Uterus (tissue), 4 donors: ENCODE results near the gene S1PR2. TPM values are rescaled to one million over a fixed set of nuclear protein-coding genes. Genes with fewer than 3 reads are reported as not detected.

Experiments used
- DNase-seq, 2 donors: peaks; one replicate each; pipeline ENCODE4 v3.0.0-alpha.2; 2019 to 2020
- H3K27ac ChIP-seq, 2 donors: fragments of 200-600 bp; sonication (generic); 1 replicate in 1 of 2; 2 replicates in 1 of 2; pipeline ENCODE4 v1.5.1; 2016 to 2018
- H3K27me3 ChIP-seq, 2 donors: fragments of 200-600 bp; sonication (generic); one replicate each; pipeline ENCODE4 v1.5.1; 2018 to 2019; ENCODE audit warnings: control low read depth in 1 of 2
- H3K36me3 ChIP-seq, 2 donors: fragments of 200-600 bp; sonication (generic); one replicate each; pipeline ENCODE4 v1.5.1; 2019; ENCODE audit warnings: control low read depth in 1 of 2
- H3K4me1 ChIP-seq, 2 donors: fragments of 200-600 bp; sonication (generic); one replicate each; pipeline ENCODE4 v1.5.1; 2018 to 2019; ENCODE audit warnings: control low read depth in 1 of 2
- H3K4me3 ChIP-seq, 2 donors: fragments of 200-600 bp; sonication (generic); 1 replicate in 1 of 2; 2 replicates in 1 of 2; pipeline ENCODE4 v1.5.1; 2018 to 2019; ENCODE audit warnings: mild to moderate bottlenecking in 1 of 2
- H3K9me3 ChIP-seq, 2 donors: fragments of 200-600 bp; sonication (generic); one replicate each; pipeline ENCODE4 v1.5.1; 2019; ENCODE audit warnings: control low read depth in 1 of 2
- CTCF ChIP-seq, 4 experiments: fragments of 200-600 bp in 2 of 4; fragments of 450-650 bp in 2 of 4; sonication (generic) in 2 of 4; IDR thresholded peaks; one replicate each; pipeline ENCODE4 v1.5.1; 2016 to 2019; ENCODE audit warnings: antibody characterized with exemption in 4 of 4, mild to moderate bottlenecking in 2 of 4, moderate library complexity in 1 of 4
- POLR2A ChIP-seq, 2 donors: fragments of 450-650 bp; IDR thresholded peaks; one replicate each; pipeline ENCODE4 v1.6.1; 2016; ENCODE audit warnings: antibody characterized with exemption in 2 of 2, mild to moderate bottlenecking in 1 of 2, moderate library complexity in 1 of 2
- intact Hi-C: fragments of 100-400 bp; cut with DNase I; formaldehyde crosslinking; loops from one replicate; pipeline ENCODE4 v1.15.1; 2023; ENCODE audit warnings: low total_unique reads
- total RNA-seq, 4 donors: library from RNA; depleted of rRNA in 3 of 4; stranded (reverse); fragments of >200 nt in 3 of 4; gene quantifications; one replicate each; pipeline versions ENCODE4 v1.1.0 to v1.2.4, GENCODE V29; 2014 to 2023
- donor health status: DM: yes; HTN: yes; CAD: no.

The S1PR2 gene
- total RNA-seq, 4 donors from 2014 or later, result 1.3 to 32.5 (median 17.3) TPM

- intact Hi-C loops, result loop anchor here (2.0 kb wide), 1 partner anchor 119 kb away; no protein-coding TSS in a partner anchor
- Histone ChIP-seq H3K27ac (peak overlapping the region; percentile 67 to 71), H3K36me3 (no peaks in the 10 kb centered on the region), H3K4me3 (peak overlapping the region; percentile 11 to 31), H3K9me3 (no peaks in the 10 kb centered on the region), H3K27me3 (peaks cover 0 to 8% of the 10 kb centered on the region in 2 donors), H3K4me1 (no peaks in the 10 kb centered on the region)
- peak in 1 of 2 donors; percentile 7 for TF ChIP-seq POLR2A (IDR thresholded peaks at IDR 0.05)
- TF ChIP-seq CTCF (IDR thresholded peaks at IDR 0.05), result peak; percentile 91 to 96 (median 95)
- DNase-seq, result peak; percentile 82 to 84
Observed at GRCh38 chr19:10269333-10270179, 38.4 kb upstream of the S1PR2 start.

DNA sequence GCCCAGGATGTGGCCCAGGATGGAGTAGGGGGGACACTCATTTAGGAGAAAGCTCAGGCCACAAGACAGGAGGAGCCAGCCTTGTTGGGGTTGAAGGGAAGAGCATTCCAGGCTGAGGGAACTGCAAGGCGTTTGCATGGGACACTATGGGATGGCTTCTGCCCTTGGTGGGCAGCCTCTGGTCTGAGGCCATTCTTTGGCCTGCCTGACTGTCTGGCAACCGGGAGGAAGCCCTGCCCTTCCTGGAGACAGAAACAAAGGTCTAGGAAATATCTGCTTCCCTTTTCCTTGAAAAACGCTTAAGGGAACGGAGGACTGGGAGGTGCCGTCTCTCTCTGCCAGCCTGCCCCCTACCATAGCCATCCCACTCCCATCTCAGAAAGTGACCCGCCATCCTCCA, 36.9 kb upstream of the S1PR2 start:
- Histone ChIP-seq H3K27ac (peak overlapping the region; percentile 42 to 56), H3K36me3 (no peaks in the 10 kb centered on the region), H3K27me3 (peaks cover 0 to 8% of the 10 kb centered on the region in 2 donors), H3K9me3 (no peaks in the 10 kb centered on the region), H3K4me1 (no peaks in the 10 kb centered on the region), H3K4me3 (no peak overlapping the region)
- intact Hi-C loops, result loop anchor here (2.0 kb wide), 1 partner anchor 121 kb away; no protein-coding TSS in a partner anchor
- TF ChIP-seq POLR2A (IDR thresholded peaks at IDR 0.05) (no peak), CTCF (IDR thresholded peaks at IDR 0.05) (no peak)
- no peak for DNase-seq

- Histone ChIP-seq H3K4me3 (no peak overlapping the region), H3K27ac (no peak overlapping the region), H3K9me3 (no peaks in the 10 kb centered on the region), H3K36me3 (no peaks in the 10 kb centered on the region), H3K4me1 (no peaks in the 10 kb centered on the region), H3K27me3 (peaks cover 0 to 8% of the 10 kb centered on the region in 2 donors)
- DNase-seq, result no peak
- TF ChIP-seq CTCF (IDR thresholded peaks at IDR 0.05), result no peak
- no peak for TF ChIP-seq POLR2A (IDR thresholded peaks at IDR 0.05)
- intact Hi-C loops, result no loop called here
Observed at GRCh38 chr19:10266706-10267105, 35.6 kb upstream of the S1PR2 start.

DNA sequence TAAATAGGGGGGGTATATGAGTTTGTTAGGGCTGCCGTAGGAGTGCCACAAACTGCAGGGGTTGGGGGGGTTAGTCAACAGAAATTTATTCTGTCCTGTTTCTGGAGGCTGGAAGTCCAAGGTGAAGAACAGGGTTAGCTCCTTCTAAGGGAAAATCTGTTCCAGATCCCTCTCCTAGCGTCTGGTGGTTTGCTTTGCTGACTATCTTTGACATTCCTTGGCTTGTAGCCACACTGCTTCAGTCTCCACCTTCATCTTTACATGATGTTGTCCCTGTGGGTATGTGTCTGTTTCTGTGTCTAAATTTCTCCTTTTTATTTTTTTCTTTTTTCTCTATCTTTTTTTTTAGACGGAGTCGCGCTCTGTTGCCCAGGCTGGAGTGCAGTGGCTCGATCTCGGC, 31.6 kb upstream of the S1PR2 start:
- intact Hi-C loops, result no loop called here
- no peaks in the 10 kb centered on the region for H3K4me1 ChIP-seq
- no peak for DNase-seq
- no peak overlapping the region for H3K4me3 ChIP-seq
- no peak for TF ChIP-seq CTCF (IDR thresholded peaks at IDR 0.05)
- no peak for TF ChIP-seq POLR2A (IDR thresholded peaks at IDR 0.05)
- H3K27ac ChIP-seq, result no peak overlapping the region
- no peaks in the 10 kb centered on the region for H3K9me3 ChIP-seq
- no peaks in the 10 kb centered on the region for H3K36me3 ChIP-seq
- H3K27me3 ChIP-seq, result no peaks in the 10 kb centered on the region

- TF ChIP-seq POLR2A (IDR thresholded peaks at IDR 0.05) (no peak), CTCF (IDR thresholded peaks at IDR 0.05) (no peak)
- Histone ChIP-seq H3K27ac (no peak overlapping the region), H3K27me3 (no peaks in the 10 kb centered on the region), H3K4me1 (no peaks in the 10 kb centered on the region), H3K9me3 (no peaks in the 10 kb centered on the region), H3K4me3 (no peak overlapping the region), H3K36me3 (no peaks in the 10 kb centered on the region)
- intact Hi-C loops, result no loop called here
- DNase-seq, result no peak
Observed at GRCh38 chr19:10260141-10260584, 29.0 kb upstream of the S1PR2 start.
